HEK293 (cell line): Measurements from ENCODE around the gene APPL2.

Experiments used
- CTCF ChIA-PET: fragments of 350-600 bp; formaldehyde crosslinking; extraction: SDS; loops from one replicate; lab custom pipeline; 2021; ENCODE audit warnings: antibody characterized with exemption; lab: Yijun Ruan, JAX
- POLR2A ChIA-PET: fragments of 300-600 bp; formaldehyde crosslinking; extraction: SDS; loops from one replicate; lab custom pipeline; 2020; ENCODE audit warnings: antibody characterized with exemption, inconsistent platforms; lab: Yijun Ruan, JAX
- H3K27ac ChIP-seq: fragments of 200-500 bp; sonication (Bioruptor generic); 2 replicates; pipeline ENCODE4 v1.5.1; 2014; ENCODE audit warnings: low read depth, low read length, control low read depth, inconsistent platforms; ENCODE audit errors: extremely low read depth
- H3K36me3 ChIP-seq, 2 experiments: fragments of 200-500 bp in 1 of 2; sonication (Bioruptor generic) in 1 of 2; 1 replicate in 1 of 2; 2 replicates in 1 of 2; pipeline ENCODE4 v1.5.1; 2014 to 2017; ENCODE audit warnings: inconsistent platforms in 2 of 2, low read length in 2 of 2; ENCODE audit not compliant: control insufficient read depth in 2 of 2, insufficient read depth in 1 of 2
- H3K4me1 ChIP-seq: fragments of 200-500 bp; sonication (Bioruptor generic); 2 replicates; pipeline ENCODE4 v1.5.1; 2014; ENCODE audit warnings: mild to moderate bottlenecking, low read length, inconsistent platforms; ENCODE audit not compliant: control insufficient read depth, insufficient read depth
- H3K4me3 ChIP-seq: 2 replicates; pipeline ENCODE4 v1.5.1; 2011; ENCODE audit warnings: low read depth, mild to moderate bottlenecking, control low read depth, low read length, moderate library complexity
- H3K9me3 ChIP-seq: fragments of 200-500 bp; sonication (Bioruptor generic); 2 replicates; pipeline ENCODE4 v1.5.1; 2014; ENCODE audit warnings: low read depth, low read length, inconsistent platforms; ENCODE audit not compliant: control insufficient read depth, insufficient read depth
- KLF10 ChIP-seq: fragments of 450-650 bp; IDR thresholded peaks from 2 replicates; pipeline ENCODE4 v1.5.1; 2018; ENCODE audit warnings: missing biosample characterization, mild to moderate bottlenecking, missing genetic modification characterization
- PRDM1 ChIP-seq: fragments of 450-650 bp; formaldehyde crosslinking; IDR thresholded peaks from 2 replicates; pipeline ENCODE4; 2016; ENCODE audit warnings: missing biosample characterization, missing genetic modification characterization
- SCRT1 ChIP-seq: fragments of 450-650 bp; formaldehyde crosslinking; IDR thresholded peaks from 2 replicates; pipeline ENCODE4 v1.5.1; 2016; ENCODE audit warnings: missing biosample characterization, missing genetic modification characterization, borderline replicate concordance
- SETDB1 ChIP-seq: IDR thresholded peaks from one replicate; pipeline ENCODE4 v1.6.1; 2017; ENCODE audit warnings: mild to moderate bottlenecking, low read length, moderate library complexity, mixed read lengths; ENCODE audit not compliant: insufficient read length
- TCF7L2 ChIP-seq: IDR thresholded peaks from 2 replicates; pipeline ENCODE4 v1.6.1; 2011; ENCODE audit warnings: low read depth, mild to moderate bottlenecking, inconsistent platforms, low read length, moderate library complexity, borderline replicate concordance
- YY2 ChIP-seq: fragments of 450-650 bp; formaldehyde crosslinking; IDR thresholded peaks from 2 replicates; pipeline ENCODE4 v1.5.1; 2016; ENCODE audit warnings: missing biosample characterization, missing genetic modification characterization
- ZBTB10 ChIP-seq: fragments of 450-650 bp; formaldehyde crosslinking; IDR thresholded peaks from 2 replicates; pipeline ENCODE4 v1.5.1; 2016; ENCODE audit warnings: missing biosample characterization, missing genetic modification characterization
- ZBTB26 ChIP-seq: fragments of 450-650 bp; formaldehyde crosslinking; optimal IDR thresholded peaks from 2 replicates; pipeline ENCODE3; 2016; ENCODE audit warnings: missing biosample characterization, mild to moderate bottlenecking, missing genetic modification characterization
- ZBTB44 ChIP-seq: fragments of 450-650 bp; IDR thresholded peaks from 2 replicates; pipeline ENCODE4 v1.5.1; 2018; ENCODE audit warnings: missing biosample characterization, mild to moderate bottlenecking, missing genetic modification characterization
- ZBTB7A ChIP-seq: fragments of 450-650 bp; formaldehyde crosslinking; IDR thresholded peaks from 2 replicates; pipeline ENCODE4 v1.5.1; 2016; ENCODE audit warnings: low read depth, missing biosample characterization, missing genetic modification characterization
- ZNF214 ChIP-seq: fragments of 450-650 bp; formaldehyde crosslinking; IDR thresholded peaks from 2 replicates; pipeline ENCODE4 v1.5.1; 2017; ENCODE audit warnings: missing biosample characterization, mild to moderate bottlenecking, missing genetic modification characterization, borderline replicate concordance
- ZNF223 ChIP-seq: fragments of 450-650 bp; formaldehyde crosslinking; IDR thresholded peaks from 2 replicates; pipeline ENCODE4 v1.5.1; 2016; ENCODE audit warnings: missing biosample characterization, missing genetic modification characterization
- ZNF280D ChIP-seq: fragments of 450-650 bp; formaldehyde crosslinking; IDR thresholded peaks from 2 replicates; pipeline ENCODE4 v1.5.1; 2016; ENCODE audit warnings: missing biosample characterization, missing genetic modification characterization
- ZNF350 ChIP-seq: fragments of 450-650 bp; formaldehyde crosslinking; IDR thresholded peaks from 2 replicates; pipeline ENCODE4 v1.5.0; 2017; ENCODE audit warnings: missing biosample characterization, mild to moderate bottlenecking, missing genetic modification characterization
- ZNF391 ChIP-seq: fragments of 450-650 bp; formaldehyde crosslinking; IDR thresholded peaks from 2 replicates; pipeline ENCODE4 v1.5.1; 2016; ENCODE audit warnings: low read depth, missing biosample characterization, missing genetic modification characterization, borderline replicate concordance
- ZNF449 ChIP-seq: fragments of 450-650 bp; formaldehyde crosslinking; IDR thresholded peaks from 2 replicates; pipeline ENCODE4 v1.5.1; 2017; ENCODE audit warnings: missing biosample characterization, mild to moderate bottlenecking, missing genetic modification characterization, moderate library complexity
- ZNF558 ChIP-seq: fragments of 450-650 bp; formaldehyde crosslinking; IDR thresholded peaks from 2 replicates; pipeline ENCODE4 v1.5.1; 2016; ENCODE audit warnings: missing biosample characterization, missing genetic modification characterization
- ZNF561 ChIP-seq: fragments of 450-650 bp; IDR thresholded peaks from 2 replicates; pipeline ENCODE4 v1.5.1; 2018; ENCODE audit warnings: missing biosample characterization, missing genetic modification characterization, borderline replicate concordance
- ZNF621 ChIP-seq: fragments of 450-650 bp; formaldehyde crosslinking; IDR thresholded peaks from 2 replicates; pipeline ENCODE4 v1.5.1; 2017; ENCODE audit warnings: missing biosample characterization, missing genetic modification characterization
- ZNF626 ChIP-seq: fragments of 450-650 bp; sonication (Bioruptor Pico); formaldehyde crosslinking; IDR thresholded peaks from 2 replicates; pipeline ENCODE4 v1.5.1; 2018; ENCODE audit warnings: missing biosample characterization, missing genetic modification characterization, inconsistent platforms
- ZNF660 ChIP-seq: fragments of 450-650 bp; IDR thresholded peaks from 2 replicates; pipeline ENCODE4 v1.5.1; 2018; ENCODE audit warnings: missing biosample characterization, mild to moderate bottlenecking, missing genetic modification characterization

The APPL2 gene

GRCh38 chr12:105170139-105170538 lies 65.8 kb downstream of the APPL2 start:
- H3K4me1 ChIP-seq: no peaks in the 10 kb centered on the region
- H3K36me3 ChIP-seq: peaks cover 31 to 68% of the 10 kb centered on the region in 2 experiments; a peak in 2 of 3 replicates
- no peak overlapping the region for H3K27ac ChIP-seq
- ChIA-PET POLR2A (no interaction called here), CTCF (no interaction called here)
- TF ChIP-seq ZNF280D (tag by site-specific recombination): no peak
- no peak for TF ChIP-seq PRDM1
- TF ChIP-seq ZBTB44 (tag by site-specific recombination): no peak
- TF ChIP-seq ZNF214: no peak
- TF ChIP-seq TCF7L2: no peak
- no peak for TF ChIP-seq ZNF558 (tag by site-specific recombination)
- TF ChIP-seq ZNF223 (tag by site-specific recombination): no peak
- no peak for TF ChIP-seq ZNF561 (tag by site-specific recombination)
- TF ChIP-seq ZNF449 (tag by site-specific recombination): no peak
- no peak for TF ChIP-seq SETDB1
- no peaks in the 10 kb centered on the region for H3K9me3 ChIP-seq
- H3K4me3 ChIP-seq: no peak overlapping the region

- TF ChIP-seq ZBTB26 (no peak), KLF10 (no peak), ZNF449 (tag by site-specific recombination) (no peak), ZNF621 (no peak), ZBTB7A (tag by site-specific recombination) (no peak), ZNF626 (no peak), ZBTB10 (tag by site-specific recombination) (no peak), ZNF391 (tag by site-specific recombination) (no peak), SCRT1 (tag by site-specific recombination) (no peak), ZNF350 (tag by site-specific recombination) (no peak), YY2 (no peak), ZNF660 (tag by site-specific recombination) (no peak)
- Histone ChIP-seq H3K4me1 (no peaks in the 10 kb centered on the region), H3K9me3 (no peaks in the 10 kb centered on the region), H3K36me3 (peaks cover 51 to 73% of the 10 kb centered on the region in 2 experiments), H3K27ac (no peak overlapping the region), H3K4me3 (no peak overlapping the region)
- POLR2A ChIA-PET: no interaction called here
- CTCF ChIA-PET: no interaction called here
Measured at GRCh38 chr12:105168006-105168405, 68.0 kb downstream of the APPL2 start.
